Measurements from ENCODE around the gene USF1.
"Not testable (repeated sequence)": the region's sequence is repeated elsewhere in the genome, so short reads cannot be mapped to it uniquely, and the experiment has no call there.

Gene USF1

GRCh38 chr1:161022432-161022831 lies 23.3 kb downstream of the USF1 start:
- H3K36me3 ChIP-seq (ENCODE audit: insufficient read depth, low read depth, low read length); H3K4me3 ChIP-seq (ENCODE audit: low read length); H3K27ac ChIP-seq (ENCODE audit: low read length); H3K9ac ChIP-seq (ENCODE audit: low read depth, low read length); H3K27me3 ChIP-seq (ENCODE audit: insufficient read depth, low read length); H3K9me3 ChIP-seq (ENCODE audit: insufficient read depth, low read depth, low read length): not testable (repeated sequence)
- peaks cover 21% of the 10 kb centered on the region for H3K4me1 ChIP-seq (ENCODE audit: insufficient read depth, low read length)

GRCh38 chr1:161021970-161022353 lies 23.8 kb downstream of the USF1 start:
- Histone ChIP-seq H3K9me3 (ENCODE audit: insufficient read depth, low read depth, low read length) (no peaks in the 10 kb centered on the region), H3K4me3 (ENCODE audit: low read length) (peak overlapping the region; percentile 87), H3K27ac (ENCODE audit: low read length) (no peak overlapping the region), H3K9ac (ENCODE audit: low read depth, low read length) (peak overlapping the region; percentile 63; the same call in 1 of the 2 replicates), H3K27me3 (ENCODE audit: insufficient read depth, low read length) (no peaks in the 10 kb centered on the region), H3K4me1 (ENCODE audit: insufficient read depth, low read length) (peaks cover 24% of the 10 kb centered on the region), H3K36me3 (ENCODE audit: insufficient read depth, low read depth, low read length) (no peaks in the 10 kb centered on the region; the same call in 1 of the 2 replicates)

- no peaks in the 10 kb centered on the region; the same call in 1 of the 2 replicates for H3K36me3 ChIP-seq (ENCODE audit: insufficient read depth, low read depth, low read length)
- peak overlapping the region; percentile 97; the same call in 1 of the 2 replicates for H3K9ac ChIP-seq (ENCODE audit: low read depth, low read length)
- H3K27me3 ChIP-seq (ENCODE audit: insufficient read depth, low read length) = no peaks in the 10 kb centered on the region
- peak overlapping the region; percentile 87 for H3K4me3 ChIP-seq (ENCODE audit: low read length)
- H3K27ac ChIP-seq (ENCODE audit: low read length) = no peak overlapping the region
- peaks cover 24% of the 10 kb centered on the region for H3K4me1 ChIP-seq (ENCODE audit: insufficient read depth, low read length)
- no peaks in the 10 kb centered on the region for H3K9me3 ChIP-seq (ENCODE audit: insufficient read depth, low read depth, low read length)
Observed at GRCh38 chr1:161021165-161021969, 24.4 kb downstream of the USF1 start.

- Histone ChIP-seq H3K27ac (ENCODE audit: low read length) (peak within 1 kb of the TSS; percentile 89), H3K36me3 (ENCODE audit: insufficient read depth, low read depth, low read length) (no peaks in the 10 kb centered on the region; the same call in 1 of the 2 replicates), H3K9me3 (ENCODE audit: insufficient read depth, low read depth, low read length) (no peaks in the 10 kb centered on the region), H3K27me3 (ENCODE audit: insufficient read depth, low read length) (no peaks in the 10 kb centered on the region), H3K4me3 (ENCODE audit: low read length) (peak within 1 kb of the TSS; percentile 87), H3K4me1 (ENCODE audit: insufficient read depth, low read length) (peaks cover 24% of the 10 kb centered on the region), H3K9ac (ENCODE audit: low read depth, low read length) (peak within 1 kb of the TSS; percentile 97)
Observed at GRCh38 chr1:161020509-161021164, 25.1 kb downstream of the USF1 start, which contains the start of gene F11R. Gene F11R, minus strand, starts transcription at chr1:161021152. Its CDS starts 79 bp downstream, at chr1:161021073.

GRCh38 chr1:161019751-161020495 lies 25.9 kb downstream of the USF1 start:
- Histone ChIP-seq H3K27me3 (ENCODE audit: insufficient read depth, low read length) (no peaks in the 10 kb centered on the region), H3K36me3 (ENCODE audit: insufficient read depth, low read depth, low read length) (no peaks in the 10 kb centered on the region; the same call in 1 of the 2 replicates), H3K9ac (ENCODE audit: low read depth, low read length) (peak overlapping the region; percentile 97), H3K4me1 (ENCODE audit: insufficient read depth, low read length) (peaks cover 24% of the 10 kb centered on the region), H3K4me3 (ENCODE audit: low read length) (peak overlapping the region; percentile 87), H3K9me3 (ENCODE audit: insufficient read depth, low read depth, low read length) (no peaks in the 10 kb centered on the region), H3K27ac (ENCODE audit: low read length) (peak overlapping the region; percentile 89)

GRCh38 chr1:161019111-161019660 lies 26.6 kb downstream of the USF1 start:
- not testable (repeated sequence) for H3K9me3 ChIP-seq (ENCODE audit: insufficient read depth, low read depth, low read length); H3K27me3 ChIP-seq (ENCODE audit: insufficient read depth, low read length); H3K36me3 ChIP-seq (ENCODE audit: insufficient read depth, low read depth, low read length); H3K27ac ChIP-seq (ENCODE audit: low read length)
- H3K4me3 ChIP-seq (ENCODE audit: low read length) = peak overlapping the region; percentile 87
- peaks cover 27% of the 10 kb centered on the region for H3K4me1 ChIP-seq (ENCODE audit: insufficient read depth, low read length)
- H3K9ac ChIP-seq (ENCODE audit: low read depth, low read length) = peak overlapping the region; percentile 97; the same call in 1 of the 2 replicates

GRCh38 chr1:161018631-161018930 lies 27.2 kb downstream of the USF1 start:
- Histone ChIP-seq H3K4me1 (ENCODE audit: insufficient read depth, low read length) (peaks cover 32% of the 10 kb centered on the region), H3K27me3 (ENCODE audit: insufficient read depth, low read length) (no peaks in the 10 kb centered on the region), H3K36me3 (ENCODE audit: insufficient read depth, low read depth, low read length) (no peaks in the 10 kb centered on the region; the same call in none of the 2 replicates), H3K9ac (ENCODE audit: low read depth, low read length) (peak overlapping the region; percentile 24; the same call in 1 of the 2 replicates), H3K4me3 (ENCODE audit: low read length) (peak overlapping the region; percentile 87), H3K27ac (ENCODE audit: low read length) (peak overlapping the region; percentile 43), H3K9me3 (ENCODE audit: insufficient read depth, low read depth, low read length) (no peaks in the 10 kb centered on the region)

GRCh38 chr1:161017756-161018630 lies 27.8 kb downstream of the USF1 start:
- Histone ChIP-seq H3K9ac (ENCODE audit: low read depth, low read length) (peak overlapping the region; percentile 24; the same call in 1 of the 2 replicates), H3K9me3 (ENCODE audit: insufficient read depth, low read depth, low read length) (no peaks in the 10 kb centered on the region), H3K4me1 (ENCODE audit: insufficient read depth, low read length) (peaks cover 38% of the 10 kb centered on the region), H3K27me3 (ENCODE audit: insufficient read depth, low read length) (no peaks in the 10 kb centered on the region), H3K27ac (ENCODE audit: low read length) (peak overlapping the region; percentile 43), H3K36me3 (ENCODE audit: insufficient read depth, low read depth, low read length) (peaks cover 6% of the 10 kb centered on the region), H3K4me3 (ENCODE audit: low read length) (peak overlapping the region; percentile 87)

- Histone ChIP-seq H3K4me1 (ENCODE audit: insufficient read depth, low read length) (peaks cover 40% of the 10 kb centered on the region), H3K9ac (ENCODE audit: low read depth, low read length) (0 out of 2 replicates have a peak overlapping the region, but pooled peaks have one; percentile 24)
- H3K4me3 ChIP-seq (ENCODE audit: low read length); H3K9me3 ChIP-seq (ENCODE audit: insufficient read depth, low read depth, low read length); H3K36me3 ChIP-seq (ENCODE audit: insufficient read depth, low read depth, low read length); H3K27me3 ChIP-seq (ENCODE audit: insufficient read depth, low read length); H3K27ac ChIP-seq (ENCODE audit: low read length): not testable (repeated sequence)
Observed at GRCh38 chr1:161017181-161017580, 28.6 kb downstream of the USF1 start.

- peaks cover 36% of the 10 kb centered on the region for H3K4me1 ChIP-seq (ENCODE audit: insufficient read depth, low read length)
- not testable (repeated sequence) for H3K9me3 ChIP-seq (ENCODE audit: insufficient read depth, low read depth, low read length); H3K4me3 ChIP-seq (ENCODE audit: low read length); H3K27ac ChIP-seq (ENCODE audit: low read length); H3K27me3 ChIP-seq (ENCODE audit: insufficient read depth, low read length); H3K9ac ChIP-seq (ENCODE audit: low read depth, low read length)
- peaks cover 10% of the 10 kb centered on the region for H3K36me3 ChIP-seq (ENCODE audit: insufficient read depth, low read depth, low read length)
Observed at GRCh38 chr1:161016683-161017082, 29.1 kb downstream of the USF1 start.
